MM.1S (cell line): ENCODE data around the gene CYP39A1.

Experiments used
- DNase-seq: peaks from one replicate; pipeline ENCODE4 v3.0.0-alpha.2; 2015
- H2AFZ ChIP-seq: fragments of 300-600 bp; sonication (generic); 2 replicates; pipeline ENCODE4 v1.6.0; 2016; ENCODE audit warnings: antibody characterized with exemption, low read length
- H3F3A ChIP-seq: fragments of 300-600 bp; sonication (generic); 2 replicates; pipeline ENCODE4 v1.6.1; 2016; ENCODE audit warnings: mild to moderate bottlenecking, antibody characterized with exemption, low read length, moderate library complexity, mixed read lengths; ENCODE audit not compliant: insufficient read depth
- H3K27ac ChIP-seq: fragments of 300-600 bp; sonication (generic); 2 replicates; pipeline ENCODE4 v1.5.1; 2016; ENCODE audit warnings: mild to moderate bottlenecking, low read length
- H3K27me3 ChIP-seq: fragments of 300-600 bp; sonication (generic); replicated peaks from 2 replicates; pipeline ENCODE4 v1.6.0; 2016; ENCODE audit warnings: low read length; ENCODE audit not compliant: insufficient read depth
- H3K36me3 ChIP-seq: fragments of 300-600 bp; sonication (generic); replicated peaks from 2 replicates; pipeline ENCODE4 v1.6.1; 2016; ENCODE audit warnings: mild to moderate bottlenecking, low read length, mixed read lengths; ENCODE audit not compliant: insufficient read depth
- H3K4me1 ChIP-seq: fragments of 300-600 bp; sonication (generic); 2 replicates; pipeline ENCODE4 v1.6.1; 2016; ENCODE audit warnings: low read length, mixed read lengths
- H3K4me2 ChIP-seq: fragments of 300-600 bp; sonication (generic); 2 replicates; pipeline ENCODE4 v1.6.0; 2016; ENCODE audit warnings: low read depth, low read length
- H3K4me3 ChIP-seq: fragments of 300-600 bp; sonication (generic); 2 replicates; pipeline ENCODE4 v1.5.1; 2016; ENCODE audit warnings: low read length, mixed read lengths
- H3K79me2 ChIP-seq: fragments of 300-600 bp; sonication (generic); 2 replicates; pipeline ENCODE4 v1.6.1; 2016; ENCODE audit warnings: mixed run types, low read length, mixed read lengths
- H3K9ac ChIP-seq: fragments of 300-600 bp; sonication (generic); 2 replicates; pipeline ENCODE4 v1.6.1; 2016; ENCODE audit warnings: low read length, mixed read lengths
- H3K9me2 ChIP-seq: fragments of 300-600 bp; sonication (generic); replicated peaks from 2 replicates; pipeline ENCODE4 v1.6.1; 2016; ENCODE audit warnings: mild to moderate bottlenecking, low read length, mixed read lengths; ENCODE audit not compliant: insufficient read depth
- H3K9me3 ChIP-seq: fragments of 300-600 bp; sonication (generic); replicated peaks from 2 replicates; pipeline ENCODE4 v1.6.1; 2016; ENCODE audit warnings: mild to moderate bottlenecking, low read length, mixed read lengths; ENCODE audit not compliant: insufficient read depth
- H4K20me1 ChIP-seq: fragments of 300-600 bp; sonication (generic); 2 replicates; pipeline ENCODE4 v1.6.1; 2016; ENCODE audit warnings: mild to moderate bottlenecking, low read length, moderate library complexity, mixed read lengths; ENCODE audit not compliant: insufficient read depth
- CTCF ChIP-seq: fragments of 300-600 bp; sonication (generic); IDR thresholded peaks from 2 replicates; pipeline ENCODE4 v1.5.1; 2016; ENCODE audit warnings: antibody characterized with exemption, low read length, mixed read lengths
- EZH2 ChIP-seq: fragments of 300-600 bp; sonication (generic); optimal IDR thresholded peaks from 2 replicates; pipeline ENCODE3; 2017; ENCODE audit warnings: low read depth, mild to moderate bottlenecking, antibody characterized with exemption, low read length, mixed read lengths
- EZH2phosphoT487 ChIP-seq: fragments of 300-600 bp; sonication (generic); IDR thresholded peaks from 2 replicates; pipeline ENCODE4 v1.6.1; 2018; ENCODE audit warnings: antibody characterized with exemption, low read length

The CYP39A1 gene

DNA sequence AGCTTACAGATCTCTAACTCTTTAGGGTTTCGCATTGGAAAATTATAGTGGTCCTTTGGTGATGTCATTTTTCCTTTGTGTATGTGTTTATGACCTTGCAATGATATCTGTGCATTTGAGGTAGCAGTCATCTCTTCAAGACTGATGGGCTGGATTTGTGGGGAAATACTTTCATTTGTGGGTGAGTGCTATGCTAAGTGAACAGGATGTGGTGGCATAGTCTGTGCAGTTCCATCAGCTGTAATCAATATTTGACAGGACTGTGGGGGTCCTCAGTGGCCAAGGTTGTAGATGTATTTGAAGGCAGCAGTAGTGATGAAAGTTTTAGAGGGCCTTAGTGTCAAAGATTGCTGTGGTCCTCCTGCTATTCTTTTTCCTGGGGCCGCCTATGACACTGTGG, 79.5 kb downstream of the CYP39A1 start:
- DNase-seq: no peak
- Histone ChIP-seq H3K36me3 (no peaks in the 10 kb centered on the region), H3K9ac (no peak overlapping the region), H3K9me2 (no peaks in the 10 kb centered on the region), H2AFZ (no peak overlapping the region), H3K4me2 (no peak overlapping the region), H3K9me3 (no peaks in the 10 kb centered on the region), H3K4me3 (no peak overlapping the region), H3K4me1 (no peaks in the 10 kb centered on the region; the same call in 1 of the 2 replicates), H3F3A (no peaks in the 10 kb centered on the region), H3K79me2 (no peaks in the 10 kb centered on the region), H4K20me1 (no peaks in the 10 kb centered on the region), H3K27ac (no peak overlapping the region), H3K27me3 (no peaks in the 10 kb centered on the region)
- TF ChIP-seq EZH2phosphoT487 (no peak), EZH2 (no peak), CTCF (no peak)

DNA sequence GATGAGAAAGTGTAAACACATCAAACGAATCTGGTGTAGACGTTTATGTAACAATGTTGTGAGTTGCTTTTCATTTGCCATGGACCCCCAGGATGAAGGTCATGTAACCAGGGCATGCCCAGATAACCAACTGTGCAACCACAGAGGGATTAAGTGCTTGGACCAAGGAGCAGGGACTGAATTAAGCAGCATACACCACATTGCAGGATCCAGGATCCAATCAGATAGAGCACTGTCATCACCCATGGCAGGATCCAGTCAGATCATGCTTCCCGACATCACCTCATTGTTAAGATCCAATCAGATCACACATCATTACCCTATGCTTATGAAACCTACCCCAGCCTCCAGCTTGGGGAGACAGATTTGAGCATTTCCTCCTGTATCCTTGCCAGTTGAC, 87.1 kb downstream of the CYP39A1 start:
- H4K20me1 ChIP-seq: no peaks in the 10 kb centered on the region

GRCh38 chr6:46563924-46564323, 88.7 kb downstream of the CYP39A1 start:
- no peak overlapping the region for H2AFZ ChIP-seq
- H3K36me3 ChIP-seq: no peaks in the 10 kb centered on the region
- H3K4me3 ChIP-seq: no peak overlapping the region
- H4K20me1 ChIP-seq: no peaks in the 10 kb centered on the region
- no peaks in the 10 kb centered on the region for H3K9me3 ChIP-seq
- H3K27me3 ChIP-seq: no peaks in the 10 kb centered on the region
- H3K79me2 ChIP-seq: no peaks in the 10 kb centered on the region
- no peaks in the 10 kb centered on the region for H3F3A ChIP-seq
- DNase-seq: no peak
- H3K4me2 ChIP-seq: no peak overlapping the region
- no peak overlapping the region for H3K9ac ChIP-seq
- H3K4me1 ChIP-seq: no peaks in the 10 kb centered on the region
- H3K9me2 ChIP-seq: no peaks in the 10 kb centered on the region
- H3K27ac ChIP-seq: no peak overlapping the region
- TF ChIP-seq CTCF (no peak), EZH2phosphoT487 (no peak), EZH2 (no peak)

More for the DNA sequence above, 87.1 kb downstream of the CYP39A1 start:
- Histone ChIP-seq H3K36me3 (no peaks in the 10 kb centered on the region), H3K4me3 (no peak overlapping the region), H3K9ac (no peak overlapping the region), H2AFZ (no peak overlapping the region), H3K4me2 (no peak overlapping the region), H3K27ac (no peak overlapping the region), H3K27me3 (no peaks in the 10 kb centered on the region), H3F3A (no peaks in the 10 kb centered on the region), H3K79me2 (no peaks in the 10 kb centered on the region), H3K9me2 (no peaks in the 10 kb centered on the region), H3K4me1 (no peaks in the 10 kb centered on the region), H3K9me3 (no peaks in the 10 kb centered on the region)
- DNase-seq: no peak
- no peak for TF ChIP-seq CTCF
- no peak for TF ChIP-seq EZH2
- no peak for TF ChIP-seq EZH2phosphoT487
